Measurements from ENCODE around the gene MUC22.

MUC22 gene

DNA sequence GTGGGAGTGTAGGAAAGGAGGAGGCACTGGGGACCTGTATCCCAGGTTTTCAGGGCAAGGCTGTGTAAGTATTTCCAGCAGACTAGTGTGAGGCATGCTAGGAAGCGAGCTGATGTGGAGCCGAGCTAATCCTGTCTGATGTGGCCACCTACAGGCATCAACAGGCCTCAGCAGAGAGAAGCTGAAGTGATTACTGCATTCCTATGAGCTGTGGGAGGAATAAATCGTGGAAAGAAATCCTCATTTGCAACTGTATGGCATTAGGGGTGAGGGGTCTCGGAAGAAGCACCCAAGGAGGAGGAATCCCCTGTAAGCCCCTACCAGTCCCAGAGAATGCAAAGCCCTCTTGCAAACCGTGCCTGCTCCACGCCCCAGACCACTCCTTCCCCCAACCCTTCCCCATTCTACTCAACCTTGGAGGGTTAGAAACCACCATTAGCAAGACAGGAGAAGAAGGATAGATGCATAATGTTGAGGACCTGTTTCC lies 60.5 kb downstream of the MUC22 start:
- DNase-seq (ENCODE audit: extremely low read depth in 1 of 2, low read depth in 1 of 2), result no peak

GRCh38 chr6:31074401-31074800 lies 64.1 kb downstream of the MUC22 start:
- no peak for DNase-seq (ENCODE audit: extremely low read depth in 1 of 2, low read depth in 1 of 2)

DNA sequence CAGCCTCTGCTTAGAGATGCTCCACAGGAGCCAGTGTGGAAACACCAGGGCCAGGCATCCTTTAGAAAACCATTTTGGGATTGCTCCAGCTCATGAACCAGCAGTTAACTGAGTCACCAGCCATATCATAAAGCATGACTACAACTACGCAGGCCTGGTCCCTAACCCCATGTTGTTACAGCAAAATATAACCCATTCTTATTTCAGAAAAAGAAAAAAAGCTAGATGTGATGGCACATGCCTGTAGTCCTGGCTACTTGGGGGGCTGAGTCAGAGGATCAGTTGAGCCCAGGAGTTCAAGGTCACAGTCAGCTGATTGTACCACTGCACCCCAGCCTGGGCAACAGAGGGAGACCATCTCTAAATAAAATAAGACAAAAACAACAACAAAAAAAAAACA lies 65.3 kb downstream of the MUC22 start:
- no peak for DNase-seq (ENCODE audit: extremely low read depth in 1 of 2, low read depth in 1 of 2)

- no peak for DNase-seq (ENCODE audit: extremely low read depth in 1 of 2, low read depth in 1 of 2)
Measured at GRCh38 chr6:31076611-31077010, 66.3 kb downstream of the MUC22 start.

DNA sequence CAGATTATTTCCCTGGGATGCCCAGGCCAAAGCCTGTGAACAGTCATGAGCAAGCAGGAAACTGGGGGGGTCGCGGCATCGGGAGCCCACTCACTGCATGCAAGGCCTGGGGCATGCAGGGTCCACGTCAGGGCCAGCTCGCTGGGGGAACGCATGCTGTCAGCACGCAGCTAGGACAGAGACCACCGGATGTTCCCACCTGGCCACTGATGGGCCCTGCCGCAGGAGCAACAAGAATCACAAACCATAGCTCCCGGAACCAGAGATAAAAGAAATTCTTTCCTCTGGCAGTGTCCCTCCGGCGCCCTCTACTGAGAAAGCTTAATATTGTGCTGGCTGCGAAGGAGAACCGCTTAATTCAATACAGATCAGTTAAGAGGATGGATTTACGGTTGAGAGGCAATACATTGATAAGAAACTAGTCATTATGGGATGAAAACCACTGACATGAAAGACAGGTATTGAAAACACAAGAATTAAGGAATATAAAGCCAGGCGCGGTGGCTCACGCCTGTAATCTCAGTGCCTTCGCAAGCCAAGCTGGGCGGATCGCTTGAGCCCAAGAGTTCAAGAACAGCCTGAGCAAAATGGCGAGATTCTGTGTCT lies 69.5 kb downstream of the MUC22 start:
- peak in 1 of 2 donors; percentile 38 for DNase-seq (ENCODE audit: extremely low read depth in 1 of 2, low read depth in 1 of 2)

DNA sequence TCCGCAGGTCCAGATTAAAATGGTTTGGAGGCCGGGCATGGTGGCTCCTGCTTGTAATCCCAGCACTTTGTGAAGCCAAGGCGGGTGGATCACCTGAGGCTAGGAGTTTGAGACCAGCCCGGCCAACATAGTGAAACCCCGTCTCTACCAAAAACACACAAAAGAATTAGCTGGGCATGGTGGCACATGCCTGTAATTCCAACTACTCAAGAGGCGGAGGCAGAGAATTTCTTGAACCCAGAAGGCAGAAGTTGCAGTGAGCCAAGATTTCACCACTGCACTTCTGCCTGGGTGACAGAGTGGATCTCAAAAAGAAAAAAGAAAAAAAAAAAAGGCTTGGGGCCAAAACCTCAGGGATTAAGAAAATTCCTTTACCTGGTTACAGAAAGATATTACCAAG lies 71.6 kb downstream of the MUC22 start:
- DNase-seq (ENCODE audit: extremely low read depth in 1 of 2, low read depth in 1 of 2), result no peak

- no peak for DNase-seq (ENCODE audit: extremely low read depth in 1 of 2, low read depth in 1 of 2)
Measured at GRCh38 chr6:31083742-31084354, 73.6 kb downstream of the MUC22 start.

Data from activated CD8-positive, alpha-beta memory T cell treated with anti-CD3 and anti-CD28 coated beads for 1 hour (primary cell).